NCI-H1105 (cell line): ENCODE results near the gene HSBP1L1.

Experiments used
- DNase-seq: peaks from one replicate; lab custom pipeline; 2025; lab: John Stamatoyannopoulos, UW

The HSBP1L1 gene

GRCh38 chr18:79964330-79965118 lies at the start of gene HSBP1L1:
Gene HSBP1L1, plus strand, starts transcription at chr18:79964643. Its CDS starts 93 bp downstream, at chr18:79964736.
- peak; percentile 17 for DNase-seq

- no peak for DNase-seq
These were observed 49.0 kb upstream of the HSBP1L1 start for GRCh38 chr18:79915161-79916127.

GRCh38 chr18:79916128-79916494 lies 48.3 kb upstream of the HSBP1L1 start:
- no peak for DNase-seq

DNA sequence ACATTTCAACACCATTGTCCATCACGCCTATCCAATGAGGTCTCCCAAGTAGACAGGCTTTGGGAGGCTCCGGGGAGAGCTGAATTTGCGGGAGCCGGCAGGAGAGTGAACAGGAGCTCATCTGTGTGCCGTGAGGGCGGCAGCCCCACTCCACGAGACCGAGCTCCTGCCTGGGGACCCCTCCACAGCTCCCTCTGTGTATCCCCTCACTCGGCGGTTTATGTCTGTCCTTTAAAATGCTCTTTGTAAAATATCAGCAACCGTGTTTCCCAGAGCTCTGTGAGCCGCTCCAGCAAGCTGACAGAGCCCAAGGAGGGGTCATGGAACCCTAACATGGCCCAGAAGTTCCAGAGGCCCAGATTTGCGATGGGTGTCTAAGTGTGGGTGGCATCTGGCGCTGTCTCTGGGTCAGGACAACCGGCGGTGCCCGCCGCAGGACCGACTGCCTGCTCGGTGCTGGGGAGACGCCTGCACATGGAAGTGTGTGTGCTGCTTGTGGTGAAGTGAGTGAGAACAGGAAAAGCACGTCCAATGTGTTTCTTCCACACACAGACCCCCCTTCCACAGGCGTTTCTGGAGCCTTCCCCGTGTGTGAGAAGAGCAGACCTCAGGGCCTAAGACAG lies 47.8 kb upstream of the HSBP1L1 start:
- no peak for DNase-seq

DNA sequence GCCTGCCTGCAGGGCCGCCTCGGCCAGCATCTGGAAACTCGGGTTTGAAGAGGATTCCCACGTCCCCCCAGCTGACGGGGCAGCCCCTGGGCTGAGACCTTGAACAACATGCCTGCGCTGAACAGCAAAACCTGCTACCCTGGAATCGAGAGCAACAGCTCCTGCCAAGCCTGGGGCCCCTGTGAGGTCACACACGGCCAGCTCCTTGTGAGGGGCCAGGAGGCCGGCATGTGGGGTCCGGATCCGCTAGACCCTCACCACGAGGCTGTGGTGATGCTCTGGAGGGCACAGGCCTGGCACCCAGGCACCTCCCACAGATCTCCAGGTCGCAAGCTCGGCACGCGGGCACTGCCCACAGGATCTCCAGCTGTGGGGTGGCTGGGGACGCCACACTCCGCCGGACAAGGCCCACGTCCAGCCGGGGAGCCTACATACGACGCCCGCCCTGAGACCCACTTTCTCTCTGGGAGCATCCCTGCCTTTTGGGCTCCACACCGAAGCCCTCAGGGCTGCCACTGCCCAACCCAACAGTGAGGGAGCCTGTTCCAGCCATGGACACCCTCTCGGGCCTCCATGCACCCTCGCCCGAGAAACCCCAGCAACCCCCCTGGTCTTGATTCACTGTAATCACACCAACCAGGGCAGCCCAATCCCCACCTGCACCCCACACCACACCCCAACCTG lies 47.1 kb upstream of the HSBP1L1 start:
- no peak for DNase-seq

- DNase-seq = no peak
These were observed 46.4 kb upstream of the HSBP1L1 start for GRCh38 chr18:79917853-79918614.

GRCh38 chr18:79918615-79919011 lies 45.8 kb upstream of the HSBP1L1 start:
- DNase-seq = no peak

GRCh38 chr18:79919089-79919488 lies 45.4 kb upstream of the HSBP1L1 start:
- DNase-seq = no peak

DNA sequence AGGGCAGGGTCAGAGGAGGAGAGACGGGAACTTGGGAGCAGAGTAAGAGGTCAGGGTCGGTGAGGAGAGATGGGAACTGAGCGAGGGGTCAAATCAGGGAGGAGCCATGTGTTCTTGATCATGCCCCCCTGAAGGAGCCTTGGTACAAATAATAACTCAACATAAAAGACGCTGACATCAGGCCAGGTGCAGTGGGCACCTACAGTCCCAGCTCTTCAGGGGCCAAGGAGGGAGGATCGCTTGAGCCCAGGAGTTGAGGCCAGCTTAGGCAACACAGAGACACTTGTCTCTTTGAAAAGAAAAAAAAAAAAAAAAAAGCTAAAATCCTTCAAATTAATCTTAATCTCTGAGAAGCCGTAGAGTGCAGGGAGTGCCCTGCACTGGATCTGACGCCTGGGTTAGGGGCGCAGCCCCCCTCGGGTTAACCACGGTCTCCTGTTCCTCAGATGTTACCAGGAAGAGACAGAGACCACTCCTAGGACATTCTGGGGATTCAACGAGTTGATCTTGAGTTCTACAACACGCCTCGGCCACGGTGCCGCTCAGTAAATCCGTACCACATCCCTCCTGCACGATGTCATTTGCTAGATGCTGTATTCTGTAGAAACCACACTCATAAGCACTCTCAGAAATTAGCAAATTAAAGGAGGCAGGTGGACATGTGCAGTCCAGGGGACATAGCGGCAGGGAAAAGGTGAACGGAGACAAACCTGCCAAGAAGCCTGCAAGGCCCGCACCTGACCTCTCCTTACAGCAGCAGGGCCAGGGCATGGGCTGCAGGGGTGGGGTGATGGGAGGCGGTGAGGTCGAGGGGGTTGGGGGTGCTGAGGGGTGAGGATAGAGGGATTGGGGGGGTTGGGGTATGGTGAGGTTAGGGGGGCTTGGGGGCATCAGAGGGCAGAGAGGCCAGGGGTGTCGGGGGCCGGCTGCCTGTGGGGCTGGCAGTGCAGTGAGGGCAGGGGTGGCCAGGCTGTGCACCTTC lies 42.2 kb upstream of the HSBP1L1 start:
- DNase-seq = no peak

DNA sequence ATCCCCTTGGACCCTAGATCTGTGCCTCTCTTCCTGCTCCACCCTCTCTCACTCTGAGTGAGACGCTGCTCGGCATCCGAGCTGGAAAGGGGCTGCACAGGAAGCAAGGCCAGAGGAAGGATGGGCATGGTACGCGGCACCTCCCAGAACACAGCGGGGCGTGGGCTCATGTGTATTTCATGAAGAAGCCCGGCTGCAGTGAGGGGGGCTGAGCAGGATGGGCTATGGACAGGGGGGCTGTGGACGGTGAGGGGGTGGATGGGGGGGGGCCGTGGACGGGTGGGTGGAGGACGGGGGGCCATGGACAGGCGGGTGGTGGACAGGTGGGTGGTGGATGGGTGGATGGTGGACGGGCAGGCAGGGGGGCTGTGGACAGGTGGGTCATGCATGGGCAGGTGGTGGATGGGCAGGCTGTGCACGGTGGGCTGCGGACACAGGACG lies 41.5 kb upstream of the HSBP1L1 start:
- no peak for DNase-seq

DNA sequence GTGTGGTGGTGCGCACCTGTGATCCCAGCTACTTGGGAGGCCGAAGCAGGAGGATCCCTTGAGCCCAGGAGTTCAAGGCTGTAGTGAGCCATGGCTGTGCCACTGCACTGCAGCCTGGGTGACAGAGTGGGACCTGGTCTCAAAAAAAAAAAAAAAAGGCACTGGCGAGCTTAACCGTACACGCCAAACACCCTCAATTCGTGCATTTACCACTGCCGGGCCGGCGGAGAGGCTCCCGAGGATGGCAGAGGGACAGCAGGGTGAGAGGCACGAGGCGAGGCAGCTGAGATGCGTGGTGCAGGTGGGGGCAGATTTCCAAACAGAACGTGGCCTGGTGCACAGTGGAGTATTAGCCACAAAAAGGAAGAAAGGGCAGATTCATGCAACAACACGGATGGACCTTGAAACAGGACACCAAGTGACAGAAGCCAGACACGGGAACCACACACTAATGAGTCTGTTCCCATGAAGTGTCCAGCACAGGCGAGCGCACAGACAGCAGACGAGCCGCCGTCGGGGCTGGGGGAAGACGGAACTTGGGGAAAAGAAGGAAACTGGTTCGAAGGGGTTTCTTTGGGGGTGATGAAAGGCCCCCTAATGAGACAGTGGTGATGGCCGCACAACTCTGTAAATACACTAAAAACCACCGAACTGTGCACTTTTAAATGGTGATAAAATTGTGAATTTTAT lies 40.4 kb upstream of the HSBP1L1 start:
- no peak for DNase-seq

DNA sequence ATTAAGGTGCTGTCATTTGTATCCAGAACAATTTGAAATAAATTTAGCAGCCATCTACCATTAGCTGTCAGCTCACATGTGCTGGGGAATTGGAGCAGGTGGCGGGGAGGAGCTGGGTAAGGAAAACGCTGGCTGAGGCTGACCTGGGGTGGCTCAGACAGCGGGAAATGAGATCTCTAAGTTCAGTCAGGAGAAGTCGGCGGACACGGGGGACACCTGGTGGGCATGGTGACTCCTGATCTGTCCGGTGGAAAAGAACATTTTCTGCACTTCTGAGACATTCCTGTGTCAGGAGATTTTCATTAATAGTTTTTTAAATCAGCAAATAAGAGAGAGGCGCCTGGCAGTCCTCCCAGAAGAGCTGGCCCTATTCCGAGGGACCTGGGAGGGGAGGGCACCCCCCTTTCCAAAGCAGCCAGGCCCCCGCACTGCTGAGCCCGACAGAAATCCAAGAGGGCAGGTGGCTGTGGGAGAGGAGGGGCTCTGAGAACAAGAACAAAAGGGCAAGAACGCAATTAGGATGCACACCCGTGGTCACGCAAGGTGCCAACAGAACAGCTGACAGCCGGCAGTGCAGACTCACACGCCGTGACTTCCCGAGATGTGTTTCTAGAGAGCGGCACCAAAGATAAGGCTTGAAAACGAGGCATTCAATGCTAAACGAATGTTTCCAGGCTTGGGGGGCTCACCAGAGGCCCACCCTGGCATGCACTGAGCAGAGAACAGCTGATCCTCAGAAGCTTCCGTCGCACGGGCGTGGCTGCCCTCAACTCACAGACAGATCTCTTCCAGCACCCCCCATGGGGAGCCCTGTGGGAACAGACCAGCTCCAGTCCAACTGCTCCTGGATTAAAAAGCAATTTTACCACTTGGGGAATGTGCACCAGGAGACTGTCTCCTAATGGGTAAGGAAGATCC lies 39.4 kb upstream of the HSBP1L1 start:
- DNase-seq = peak; percentile 88

GRCh38 chr18:79926306-79926705 lies 38.1 kb upstream of the HSBP1L1 start:
- DNase-seq = no peak

DNA sequence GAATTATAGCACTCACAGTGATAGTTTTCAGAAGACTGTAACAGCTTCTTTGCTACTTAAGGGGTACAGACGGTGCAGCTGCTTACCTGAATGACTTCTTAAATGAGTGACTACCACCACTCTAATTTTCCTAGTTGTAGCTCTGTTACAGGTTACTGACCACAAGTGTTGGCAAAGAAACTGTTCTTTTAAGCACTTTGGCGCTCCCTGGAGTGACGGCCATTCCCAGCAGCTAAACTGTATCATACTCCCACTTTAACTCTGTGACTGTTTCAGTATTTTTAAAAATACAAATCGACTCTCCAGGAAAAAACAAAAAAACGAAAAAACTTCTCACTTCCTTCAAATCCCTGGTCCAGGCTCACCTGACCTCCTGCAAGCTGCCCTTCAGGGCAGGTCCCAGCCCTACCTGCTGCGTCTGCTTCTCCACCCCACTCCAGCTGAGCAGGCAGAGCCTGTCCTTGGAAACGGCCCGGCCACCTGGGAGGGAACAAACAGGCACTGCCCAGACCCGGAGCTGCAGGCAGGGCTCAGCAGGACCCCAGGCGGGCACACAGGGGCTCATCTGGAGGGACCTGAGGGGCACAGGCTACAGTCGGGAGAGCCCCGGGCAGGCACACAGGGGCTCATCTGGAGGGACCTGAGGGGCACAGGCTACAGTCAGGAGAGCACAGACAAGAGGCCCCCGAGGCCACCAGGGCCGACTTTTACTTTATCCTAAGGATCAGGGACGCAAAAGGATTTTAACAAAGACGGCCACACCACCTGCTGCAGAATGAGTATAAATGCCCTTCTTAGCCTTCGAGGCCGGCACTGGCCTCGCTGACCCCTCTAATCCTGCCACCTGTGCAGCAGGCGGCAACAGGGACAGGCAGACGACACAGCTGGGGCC lies 37.5 kb upstream of the HSBP1L1 start:
- DNase-seq = no peak

GRCh38 chr18:79927607-79928562 lies 36.6 kb upstream of the HSBP1L1 start:
- DNase-seq = no peak

DNA sequence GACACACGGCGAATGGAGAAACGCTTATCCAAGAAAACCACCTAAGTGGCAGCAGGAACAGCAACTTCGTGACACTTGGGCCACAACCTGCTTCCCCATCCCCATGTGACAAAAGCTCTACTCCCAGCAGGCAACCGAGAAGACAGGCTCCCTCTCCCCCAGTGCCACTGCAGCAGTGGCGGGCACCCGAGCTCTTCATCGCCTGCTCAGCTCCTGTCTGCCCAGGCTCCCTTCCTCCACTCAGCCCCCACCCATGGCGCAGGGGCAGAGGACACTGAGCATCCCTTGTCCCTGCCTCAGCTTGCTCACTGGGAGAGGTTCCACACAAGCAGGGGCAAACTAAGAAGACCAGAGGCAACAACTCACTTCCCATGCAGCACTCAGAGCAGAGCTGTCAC lies 35.9 kb upstream of the HSBP1L1 start:
- DNase-seq = no peak
